ENCODE measurements around the gene CLEC1A.

DNA sequence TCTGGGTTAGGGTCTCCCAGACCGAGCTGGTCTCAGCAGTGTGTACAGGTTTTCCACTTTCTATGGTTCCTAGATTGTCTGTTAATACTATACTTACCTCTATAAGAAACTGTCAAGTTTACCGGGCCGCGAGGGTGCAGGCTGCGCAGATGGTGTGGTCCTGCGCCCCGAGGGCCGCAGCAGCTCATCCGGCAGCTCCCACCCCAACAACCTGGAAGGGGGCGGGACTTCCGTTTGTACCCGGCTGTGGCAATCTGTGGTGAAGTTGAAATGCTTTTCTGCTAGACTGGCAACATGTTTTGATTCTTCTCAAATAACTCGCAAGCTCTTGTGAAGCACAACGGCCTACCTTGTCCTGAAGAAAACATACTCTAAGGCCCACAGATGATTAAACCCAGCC lies 68.3 kb downstream of the CLEC1A start, which contains the start of gene CLEC9A:
- TF ChIP-seq, protein P1, sequence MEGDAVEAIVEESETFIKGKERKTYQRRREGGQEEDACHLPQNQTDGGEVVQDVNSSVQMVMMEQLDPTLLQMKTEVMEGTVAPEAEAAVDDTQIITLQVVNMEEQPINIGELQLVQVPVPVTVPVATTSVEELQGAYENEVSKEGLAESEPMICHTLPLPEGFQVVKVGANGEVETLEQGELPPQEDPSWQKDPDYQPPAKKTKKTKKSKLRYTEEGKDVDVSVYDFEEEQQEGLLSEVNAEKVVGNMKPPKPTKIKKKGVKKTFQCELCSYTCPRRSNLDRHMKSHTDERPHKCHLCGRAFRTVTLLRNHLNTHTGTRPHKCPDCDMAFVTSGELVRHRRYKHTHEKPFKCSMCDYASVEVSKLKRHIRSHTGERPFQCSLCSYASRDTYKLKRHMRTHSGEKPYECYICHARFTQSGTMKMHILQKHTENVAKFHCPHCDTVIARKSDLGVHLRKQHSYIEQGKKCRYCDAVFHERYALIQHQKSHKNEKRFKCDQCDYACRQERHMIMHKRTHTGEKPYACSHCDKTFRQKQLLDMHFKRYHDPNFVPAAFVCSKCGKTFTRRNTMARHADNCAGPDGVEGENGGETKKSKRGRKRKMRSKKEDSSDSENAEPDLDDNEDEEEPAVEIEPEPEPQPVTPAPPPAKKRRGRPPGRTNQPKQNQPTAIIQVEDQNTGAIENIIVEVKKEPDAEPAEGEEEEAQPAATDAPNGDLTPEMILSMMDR (IDR thresholded peaks at IDR 0.05), result no peak
- no peak for TF ChIP-seq ZFX (IDR thresholded peaks at IDR 0.05; ENCODE audit: borderline replicate concordance)
